HG02840 (cell line): ENCODE measurements around the gene KIF5C.

Experiments used
- ATAC-seq: cut with Tn5 transposase; IDR thresholded peaks from one replicate; pipeline ENCODE4 v1.9.1; 2021; ENCODE audit warnings: mild to moderate bottlenecking, moderate library complexity, moderate number of reproducible peaks; ENCODE audit not compliant: unreplicated experiment, low FRiP score

Gene KIF5C

DNA sequence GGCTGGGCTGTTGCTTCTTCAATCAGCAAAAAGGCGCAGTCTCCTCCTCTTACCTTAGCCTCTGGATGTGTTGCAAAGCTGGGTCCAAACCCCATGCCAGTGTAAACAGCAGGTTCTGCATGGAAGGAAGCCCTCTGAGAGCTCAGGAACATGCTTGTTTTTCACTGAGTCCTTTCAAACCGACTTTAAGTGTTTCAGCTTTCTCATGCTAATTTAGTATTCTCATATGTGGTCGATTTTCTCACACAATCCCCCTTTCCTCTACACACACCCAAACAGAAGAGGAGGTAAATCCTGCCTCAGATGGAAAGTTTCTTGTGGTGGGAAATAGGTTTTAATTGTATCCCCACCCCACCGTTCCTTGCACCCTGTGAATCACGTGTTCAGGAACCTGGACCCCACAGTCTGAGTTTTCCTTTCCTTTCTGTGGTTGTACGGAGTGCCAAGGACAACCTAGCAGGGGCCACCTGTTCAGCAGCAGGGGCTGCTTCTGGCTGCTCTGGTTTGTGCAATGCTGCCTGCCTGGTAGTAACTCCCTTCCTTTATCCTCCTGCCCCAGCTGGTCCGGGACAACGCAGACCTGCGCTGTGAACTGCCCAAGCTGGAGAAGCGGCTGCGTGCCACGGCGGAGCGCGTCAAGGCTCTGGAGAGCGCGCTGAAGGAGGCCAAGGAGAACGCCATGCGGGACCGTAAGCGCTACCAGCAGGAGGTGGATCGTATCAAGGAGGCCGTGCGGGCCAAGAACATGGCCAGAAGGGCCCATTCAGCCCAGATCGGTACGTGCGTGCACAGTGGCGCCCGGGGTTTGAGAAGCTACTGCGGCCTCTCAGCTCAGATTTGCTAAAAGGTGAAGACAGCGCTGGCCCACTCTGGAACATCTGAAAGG lies 134.8 kb downstream of the KIF5C start:
- no peak for ATAC-seq

DNA sequence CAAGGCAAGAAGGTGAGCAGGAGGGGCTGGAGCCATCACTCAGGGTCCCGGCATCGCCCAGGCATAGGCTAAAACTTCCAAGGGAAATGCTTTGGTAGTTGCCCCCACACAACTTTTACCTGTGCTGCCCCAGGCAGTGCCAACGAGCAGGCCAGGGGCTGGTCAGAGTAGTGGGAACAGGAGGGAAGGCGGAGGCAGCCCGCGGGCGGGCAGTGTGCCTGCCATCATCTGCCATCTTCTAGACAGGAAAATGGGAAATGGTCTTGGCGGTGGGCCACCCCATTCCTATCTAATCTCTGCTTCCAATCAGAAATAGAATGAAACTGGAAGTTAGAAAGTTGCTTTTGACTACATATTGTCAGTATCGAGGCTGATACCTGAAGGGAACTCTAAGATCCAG lies 137.5 kb downstream of the KIF5C start:
- no peak for ATAC-seq

DNA sequence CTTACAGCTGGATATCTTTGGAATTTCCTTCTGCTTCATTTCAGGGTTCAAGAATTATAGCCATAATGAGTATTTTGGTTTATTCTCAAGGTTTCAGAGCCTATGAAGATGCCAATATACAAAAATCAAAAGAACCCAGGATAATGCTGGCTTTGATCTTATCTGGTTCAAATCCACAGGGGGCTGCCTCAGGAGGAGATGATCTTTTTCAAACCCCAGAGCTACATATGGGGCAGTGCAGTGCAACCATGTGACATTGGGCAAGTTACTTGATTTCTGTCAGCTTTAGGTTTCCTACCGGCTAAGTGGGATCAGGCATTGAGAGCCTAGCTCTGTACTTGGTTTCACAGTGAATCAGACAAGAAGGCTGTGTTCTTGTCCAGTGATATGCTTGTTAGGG lies 140.5 kb downstream of the KIF5C start:
- ATAC-seq = no peak

DNA sequence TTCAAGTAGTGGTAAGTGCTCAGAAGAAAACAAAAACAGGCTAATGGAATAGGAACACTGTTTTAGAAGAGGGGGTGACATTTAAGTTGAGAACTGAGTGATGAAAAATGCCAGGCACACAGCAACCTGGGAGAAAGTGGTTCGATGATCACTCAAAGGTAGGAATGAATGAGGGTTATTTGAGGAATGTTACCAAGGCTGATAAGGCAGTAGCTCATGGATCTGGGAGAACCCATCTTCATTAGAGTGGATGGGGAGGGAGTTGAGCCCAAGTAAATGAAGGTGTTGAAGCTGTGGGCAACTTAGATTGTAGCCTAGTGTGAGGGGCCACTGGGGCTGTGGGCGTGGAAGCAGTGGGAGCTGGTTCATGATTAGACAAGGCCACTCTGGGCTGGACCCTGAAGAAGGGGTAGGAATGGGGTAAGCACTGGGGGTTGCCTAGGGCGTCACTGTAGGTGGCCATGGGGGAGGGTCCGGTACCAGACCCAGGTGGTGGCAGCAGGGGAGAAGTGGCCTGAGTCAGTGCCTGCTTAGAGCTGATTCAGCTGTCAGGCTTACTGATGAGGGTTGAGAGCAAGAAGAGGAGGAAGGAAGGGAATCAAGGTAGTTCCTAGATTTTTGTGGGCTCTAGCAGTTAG lies 141.0 kb downstream of the KIF5C start:
- no peak for ATAC-seq

DNA sequence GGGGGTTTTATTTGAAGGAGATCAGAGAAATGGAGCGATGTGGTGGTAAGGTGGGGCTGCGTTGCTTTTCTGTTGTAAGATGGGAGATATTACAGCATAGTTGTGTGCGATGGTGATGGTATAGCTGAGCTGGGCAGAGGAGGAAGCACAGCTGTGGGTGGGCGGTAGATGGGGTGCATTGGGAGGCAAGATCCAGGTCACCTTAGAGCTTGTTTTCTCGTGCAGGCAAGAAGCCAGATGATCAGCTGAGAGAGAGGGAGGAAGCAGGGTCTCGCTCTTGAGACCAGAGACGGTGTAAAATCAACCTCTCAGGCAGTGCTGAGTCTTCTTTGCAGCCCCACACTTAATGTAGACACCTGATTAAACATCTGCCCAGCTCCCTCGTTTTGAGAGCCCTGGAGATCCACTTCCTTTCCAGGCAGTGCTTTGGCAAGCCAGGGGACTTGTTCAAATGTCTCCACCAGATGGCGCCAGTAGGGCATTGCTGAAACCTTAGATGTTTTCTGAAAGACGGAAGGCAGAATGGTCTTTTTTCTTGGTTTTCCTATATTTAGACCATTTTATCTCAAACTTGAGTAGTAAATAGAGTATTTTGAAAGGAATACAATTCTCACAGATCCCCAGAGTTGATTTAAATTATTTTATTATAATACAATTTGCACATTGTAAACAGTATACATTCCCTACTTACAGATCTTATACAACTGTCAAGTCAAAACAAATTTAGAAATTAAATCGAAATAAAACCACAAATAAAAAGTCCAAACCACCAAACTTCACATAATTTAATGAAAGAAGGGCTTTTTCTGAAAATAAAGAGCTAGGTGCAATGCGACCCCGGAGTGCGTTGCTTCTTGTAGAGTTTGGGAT lies 142.3 kb downstream of the KIF5C start:
- ATAC-seq = no peak

DNA sequence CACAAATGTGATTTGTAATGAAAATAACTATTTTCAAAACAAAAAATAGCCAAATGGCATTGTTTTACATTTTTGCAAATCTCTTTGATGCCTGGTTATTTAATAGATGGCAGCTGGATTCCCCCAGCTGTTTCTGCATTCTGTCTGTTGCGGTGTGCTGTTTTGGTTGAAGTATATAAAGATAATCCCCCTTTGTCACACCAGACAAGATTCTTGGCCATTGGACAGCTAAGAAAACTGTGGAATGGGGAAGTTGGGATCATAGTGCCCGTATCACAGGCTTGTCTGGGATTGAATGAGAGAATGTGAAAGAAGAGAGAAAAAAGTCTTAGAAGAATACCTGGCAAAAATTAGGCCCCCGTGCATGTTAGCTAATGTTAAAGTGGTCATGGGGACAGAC lies 144.0 kb downstream of the KIF5C start:
- ATAC-seq = no peak

DNA sequence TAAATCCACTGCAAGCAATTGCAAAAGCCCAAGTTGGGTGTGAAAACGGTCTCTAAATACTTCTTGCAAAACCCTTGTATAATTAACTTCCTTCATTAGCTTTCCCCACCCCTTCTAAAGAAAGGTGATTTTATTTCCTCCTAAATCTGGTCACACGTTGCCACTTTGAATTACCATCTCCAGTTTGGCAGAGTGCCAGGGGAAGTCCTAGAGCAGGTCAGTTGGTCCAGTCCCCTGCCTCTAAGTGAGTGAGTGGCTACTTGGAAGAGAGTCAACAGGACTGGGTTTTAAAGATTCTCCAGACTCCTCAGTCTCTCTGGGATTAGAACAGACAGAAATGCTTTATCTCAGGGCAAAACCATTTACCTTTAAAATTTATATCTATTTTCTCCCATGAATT lies 144.7 kb downstream of the KIF5C start:
- no peak for ATAC-seq

DNA sequence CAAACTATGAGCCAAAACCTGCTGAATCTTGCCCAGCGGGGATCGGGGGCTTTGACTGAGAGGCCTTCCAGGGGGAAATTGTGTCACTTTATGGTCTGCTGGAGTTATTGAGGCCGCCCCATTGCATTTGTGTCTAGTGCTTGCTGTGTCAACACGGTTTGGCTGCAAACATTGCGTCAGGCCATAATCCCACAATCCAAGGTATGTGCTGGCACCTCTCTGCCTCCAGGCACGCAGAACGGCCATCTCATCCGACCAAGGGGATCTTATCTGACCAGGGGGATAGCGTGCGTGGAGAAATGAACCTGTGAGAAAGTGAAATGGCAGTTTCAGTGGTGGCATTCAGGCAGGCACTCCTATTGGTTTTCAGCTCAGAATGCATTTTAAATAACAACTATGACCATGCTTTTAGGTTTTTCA lies 145.4 kb downstream of the KIF5C start:
- no peak for ATAC-seq

DNA sequence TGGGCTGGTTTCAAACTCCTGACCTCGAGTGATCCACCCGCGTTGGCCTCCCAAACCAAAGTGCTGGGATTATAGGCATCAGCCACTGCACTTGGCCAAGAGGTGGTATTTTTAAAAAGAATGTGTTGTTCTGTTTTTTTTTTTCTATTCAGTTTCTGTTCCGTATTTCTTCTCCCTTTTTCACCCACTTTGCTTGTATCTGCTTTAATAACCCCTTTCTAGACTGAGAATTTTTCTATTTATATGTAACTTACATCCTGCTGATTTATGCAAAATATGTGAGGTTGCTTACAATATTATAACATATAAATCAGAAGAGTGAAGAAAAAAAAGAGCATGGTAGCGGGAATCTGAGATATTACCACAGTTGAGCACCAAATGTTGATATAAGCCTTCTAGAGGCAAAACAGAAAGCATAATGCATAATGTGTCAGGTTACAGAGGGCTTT lies 146.3 kb downstream of the KIF5C start:
- peak; percentile 70 for ATAC-seq

DNA sequence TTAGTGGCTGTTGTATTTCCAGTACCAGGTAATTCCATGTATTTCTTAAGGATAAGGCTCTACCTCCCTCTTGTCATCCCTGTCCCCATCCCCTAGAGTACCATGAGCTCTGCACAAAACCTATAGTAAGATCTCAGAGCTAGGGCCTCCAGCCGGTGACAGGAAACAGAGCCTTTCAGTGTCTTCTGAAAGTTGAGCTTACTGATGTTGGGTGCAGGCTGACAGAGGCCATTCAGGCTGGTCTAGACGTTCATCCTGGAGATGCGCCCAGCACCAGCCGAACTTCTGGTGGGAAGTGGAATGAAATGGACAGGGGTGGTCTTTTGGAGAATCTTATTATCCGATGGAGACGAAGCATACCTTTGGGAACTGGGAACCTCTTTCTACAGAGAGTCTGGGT lies 146.7 kb downstream of the KIF5C start:
- ATAC-seq = peak; percentile 73

DNA sequence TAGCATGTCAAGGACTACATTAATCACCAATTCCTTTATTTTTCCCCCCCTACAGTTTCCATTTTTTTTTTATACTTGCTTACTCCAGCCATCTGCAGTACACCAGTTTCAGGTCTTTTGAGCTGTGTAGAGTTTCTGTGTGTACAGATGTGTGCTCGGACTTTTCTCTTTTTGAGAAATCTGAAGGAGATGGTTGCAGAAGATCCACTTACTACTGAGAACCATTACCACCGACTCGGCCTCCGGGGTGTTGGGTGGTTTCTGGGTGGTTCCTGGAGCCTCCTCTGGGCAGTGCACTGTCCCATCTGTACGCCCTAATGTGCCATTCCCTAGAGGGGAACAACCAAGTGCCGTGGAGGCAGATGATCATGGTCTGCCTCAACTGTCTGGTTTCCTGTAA lies 148.1 kb downstream of the KIF5C start:
- ATAC-seq = no peak

DNA sequence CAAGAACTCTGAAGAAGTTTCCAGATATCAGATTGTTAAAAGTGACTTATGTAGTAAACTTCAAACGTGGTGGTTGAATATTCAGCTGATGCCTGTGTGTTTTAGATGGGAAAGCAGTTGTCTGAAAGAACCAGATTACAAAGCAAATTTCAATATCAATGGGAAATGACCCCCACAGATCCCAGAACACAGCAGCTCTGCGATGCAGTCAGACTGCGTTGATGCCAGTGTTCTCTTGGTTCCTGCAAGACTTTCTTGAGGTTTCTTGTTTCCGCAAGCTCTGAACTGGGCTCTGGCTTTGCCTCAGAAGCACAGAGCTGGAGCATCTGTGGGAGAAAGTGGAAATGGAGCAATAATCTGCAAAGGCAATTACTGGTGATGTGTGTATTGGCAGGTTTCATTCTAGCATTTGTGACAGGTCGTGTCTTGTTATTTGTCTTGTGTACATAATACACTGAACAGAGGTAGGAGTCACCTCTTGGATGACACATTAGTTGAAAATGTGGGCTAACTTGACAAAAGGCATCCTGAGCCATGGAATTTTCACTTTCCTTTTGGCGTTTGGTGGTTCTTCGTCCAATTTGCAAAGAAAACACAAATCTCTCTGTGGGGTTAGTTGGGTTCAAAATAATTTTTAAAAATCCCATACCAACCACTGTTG lies 152.7 kb downstream of the KIF5C start:
- ATAC-seq = no peak

DNA sequence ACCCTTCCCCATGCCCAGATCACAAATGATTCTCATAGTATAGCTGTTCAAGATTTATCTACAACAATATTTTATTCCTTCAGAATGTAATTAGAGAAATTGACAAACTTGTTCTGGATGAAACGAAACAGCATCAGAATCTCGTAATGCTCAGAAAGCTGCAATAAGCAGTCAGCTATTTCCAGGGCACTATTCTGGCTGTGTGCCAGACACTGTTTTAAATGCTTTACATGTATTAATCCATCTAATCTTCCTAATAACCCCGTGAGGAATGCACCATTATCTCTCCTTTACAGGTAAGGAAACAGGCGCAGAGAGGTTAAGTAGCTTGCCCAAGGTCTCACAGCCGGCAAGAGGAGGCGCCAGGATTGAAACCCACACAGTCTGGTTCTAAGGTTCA lies 153.3 kb downstream of the KIF5C start:
- ATAC-seq = no peak

DNA sequence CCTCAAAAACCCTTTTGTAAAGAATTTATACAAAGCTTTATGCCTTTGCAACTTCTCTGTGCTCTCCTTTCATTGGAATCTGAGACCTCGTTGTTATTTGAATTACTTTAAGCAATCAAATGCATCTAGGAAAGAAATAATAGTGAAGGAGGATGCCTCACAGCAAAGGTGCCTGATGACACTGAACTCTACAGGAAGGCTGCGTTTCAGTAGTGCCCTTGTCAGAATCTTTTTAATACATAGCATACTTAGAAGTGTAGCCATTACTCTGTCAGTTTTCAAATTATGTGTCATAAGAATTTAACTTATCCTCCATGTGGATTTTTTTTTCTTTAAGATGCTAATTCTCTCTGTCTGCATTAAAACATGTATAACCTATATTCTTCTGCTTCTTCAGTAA lies 153.9 kb downstream of the KIF5C start:
- ATAC-seq = no peak

DNA sequence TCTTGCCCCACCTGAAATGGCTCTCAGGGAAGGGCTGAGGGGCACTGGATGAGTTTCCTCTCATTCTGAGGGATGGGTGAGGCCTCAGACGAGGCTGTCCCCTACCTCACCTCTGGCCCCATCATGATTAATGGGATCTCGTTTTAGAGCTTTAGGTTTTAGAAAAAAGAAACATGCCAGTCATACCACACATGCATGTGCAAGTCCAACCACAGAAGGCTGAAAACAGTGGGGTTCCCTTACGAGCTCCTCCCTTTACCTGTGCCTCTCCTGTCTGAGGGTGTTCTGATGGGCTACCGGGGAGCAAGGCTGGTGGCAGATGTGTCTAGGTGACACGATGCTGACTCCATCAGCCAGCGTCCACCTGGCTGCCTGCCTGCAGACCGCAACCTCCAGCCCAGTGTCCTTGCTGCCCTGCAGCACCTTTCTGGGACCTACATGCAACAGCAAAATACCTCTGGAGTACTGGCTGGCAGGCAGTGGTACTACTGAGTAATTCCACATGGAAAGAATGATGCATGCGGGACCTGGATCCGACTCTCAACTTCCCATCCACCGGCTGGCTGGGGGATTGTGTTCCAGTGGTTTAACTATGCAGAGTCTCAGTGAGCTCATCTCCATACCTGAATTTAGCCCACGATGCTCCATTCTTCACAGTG lies 154.4 kb downstream of the KIF5C start:
- ATAC-seq = no peak

DNA sequence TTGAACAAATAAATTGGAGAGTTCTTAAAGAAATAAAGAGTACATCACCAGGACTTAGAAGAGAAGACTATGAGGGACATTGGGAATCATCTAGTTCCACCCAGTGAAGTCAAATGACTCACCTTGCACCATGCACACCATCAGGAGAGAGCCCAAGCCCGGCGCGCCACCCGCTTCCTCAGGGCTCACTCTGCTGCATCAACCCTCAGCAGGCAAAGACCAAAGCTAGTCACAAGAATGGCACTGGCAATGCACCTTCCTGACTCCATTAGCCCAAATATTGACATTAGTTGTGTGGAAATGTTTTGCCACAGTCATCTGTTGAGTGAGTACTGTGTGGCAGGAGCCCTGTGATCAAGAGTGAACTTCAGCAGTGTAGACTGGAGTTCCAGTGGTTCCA lies 156.4 kb downstream of the KIF5C start:
- ATAC-seq = no peak

DNA sequence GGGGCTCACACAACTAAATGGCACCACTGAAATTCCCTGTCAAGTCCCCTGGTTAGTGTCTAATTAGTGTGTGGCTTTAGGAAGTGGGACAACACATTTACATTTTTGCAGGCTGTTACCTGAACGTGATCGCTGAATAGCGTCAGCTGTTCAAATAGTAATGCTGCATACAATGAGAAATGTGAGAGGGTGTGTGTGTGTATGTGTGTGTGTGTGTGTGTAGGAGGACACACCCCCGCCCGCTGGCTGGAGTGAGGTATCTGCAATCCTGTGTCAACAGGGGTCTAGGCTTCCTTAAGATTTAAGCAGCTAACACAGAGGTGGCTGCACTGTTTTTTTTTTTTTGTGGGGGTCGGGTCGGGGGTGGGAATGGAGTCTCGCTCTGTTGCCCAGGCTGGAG lies 158.7 kb downstream of the KIF5C start:
- ATAC-seq = no peak

DNA sequence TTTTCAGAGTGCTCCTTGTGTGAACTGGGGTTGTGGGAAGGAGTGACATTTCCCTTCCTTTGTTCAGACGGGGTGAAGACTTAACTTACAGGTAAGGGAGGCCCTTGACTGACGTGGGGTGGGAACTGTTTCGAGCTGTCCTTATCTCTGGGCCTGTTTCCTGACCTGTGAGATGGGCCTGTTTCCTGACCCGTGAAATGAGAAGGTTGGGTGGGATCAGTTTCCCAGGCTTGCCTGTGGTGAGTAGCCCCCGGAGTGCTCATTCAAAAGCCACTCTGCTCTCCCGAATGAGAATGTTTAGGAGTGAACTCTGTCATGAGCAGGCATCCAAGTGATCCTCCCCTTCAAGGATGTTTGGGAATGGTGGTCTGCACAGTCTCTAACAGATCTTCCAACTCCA lies 159.4 kb downstream of the KIF5C start:
- no peak for ATAC-seq

DNA sequence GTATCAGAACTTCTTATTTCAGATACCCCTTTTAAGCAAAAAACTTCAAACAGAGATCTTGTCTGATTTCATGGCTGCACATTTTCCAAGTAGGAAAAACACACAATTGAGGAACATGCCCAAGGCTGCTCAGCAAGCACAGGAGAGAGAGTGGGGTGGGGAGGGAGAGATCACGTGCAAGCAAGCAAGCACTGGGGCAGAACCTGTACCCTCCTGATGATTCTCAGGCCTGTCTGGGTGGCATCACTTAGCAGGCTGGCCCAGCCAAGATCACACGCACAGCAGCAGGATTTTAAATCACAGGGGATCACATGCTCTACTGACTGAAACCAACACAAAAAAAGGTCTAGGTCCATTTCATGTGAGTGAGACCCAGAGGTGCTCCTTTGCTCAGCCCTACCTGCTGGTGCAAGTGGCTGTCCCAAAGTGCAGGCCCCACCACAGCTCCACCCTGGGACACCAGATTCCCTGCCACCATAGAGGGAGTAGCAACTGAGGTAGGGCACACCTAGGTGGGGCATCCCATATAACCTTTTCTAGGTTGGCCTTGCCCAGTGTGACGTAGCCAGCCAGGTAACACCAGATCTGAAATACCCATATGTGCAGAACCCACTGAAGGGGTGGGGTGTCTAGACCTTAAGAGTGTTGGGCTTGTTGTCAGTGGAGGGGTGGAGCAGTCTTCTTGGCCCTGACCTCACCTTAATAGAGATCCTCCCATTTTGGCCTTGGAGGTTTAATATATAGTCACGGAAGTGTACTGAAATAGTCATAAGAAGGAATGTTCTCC lies 161.7 kb downstream of the KIF5C start:
- no peak for ATAC-seq
